Endodermal cell (in vitro differentiated cells): ENCODE measurements around the gene HNRNPA0. TPM values are rescaled to one million over a fixed set of nuclear protein-coding genes. Genes with fewer than 3 reads are reported as not detected.

Experiments used
- DNase-seq: peaks from one replicate; pipeline ENCODE4 v3.0.0-alpha.2; 2017
- H3K27ac ChIP-seq: 2 replicates; pipeline ENCODE4 v1.5.1; 2013; ENCODE audit warnings: mild to moderate bottlenecking, low read depth, low read length, moderate library complexity
- H3K27me3 ChIP-seq: 2 replicates; pipeline ENCODE4 v1.6.1; 2013; ENCODE audit warnings: mild to moderate bottlenecking, low read length, moderate library complexity; ENCODE audit not compliant: insufficient read depth, control insufficient read depth, poor library complexity, severe bottlenecking
- H3K36me3 ChIP-seq: 2 replicates; pipeline ENCODE4 v1.7.0; 2013; ENCODE audit warnings: mild to moderate bottlenecking, low read length, moderate library complexity; ENCODE audit not compliant: control insufficient read depth, insufficient read depth
- H3K4me1 ChIP-seq: one replicate; pipeline ENCODE4 v1.7.0; 2013; ENCODE audit warnings: low read length; ENCODE audit not compliant: control insufficient read depth, insufficient read depth
- H3K4me3 ChIP-seq: 2 replicates; pipeline ENCODE4 v1.5.1; 2013; ENCODE audit warnings: mild to moderate bottlenecking, low read length, moderate library complexity
- H3K9ac ChIP-seq: 2 replicates; pipeline ENCODE4 v1.6.1; 2013; ENCODE audit warnings: mild to moderate bottlenecking, low read length, moderate library complexity; ENCODE audit not compliant: poor library complexity, severe bottlenecking; ENCODE audit errors: extremely low read depth
- H3K9me3 ChIP-seq: 2 replicates; pipeline ENCODE4 v1.6.1; 2013; ENCODE audit warnings: mild to moderate bottlenecking, low read length, moderate library complexity; ENCODE audit not compliant: control insufficient read depth
- H3K27ac Mint-ChIP-seq: 2 replicates; pipeline ENCODE4 v1.8.0; 2020; ENCODE audit warnings: mixed read lengths
- H3K27me3 Mint-ChIP-seq: 2 replicates; pipeline ENCODE4 v1.8.0; 2021; ENCODE audit warnings: mild to moderate bottlenecking, mixed read lengths; ENCODE audit not compliant: insufficient read depth
- H3K36me3 Mint-ChIP-seq: 2 replicates; pipeline ENCODE4 v1.8.0; 2020; ENCODE audit warnings: low read depth, mixed read lengths
- H3K4me1 Mint-ChIP-seq: 2 replicates; pipeline ENCODE4 v1.8.0; 2020; ENCODE audit warnings: mixed read lengths
- H3K4me3 Mint-ChIP-seq: 2 replicates; pipeline ENCODE4 v1.8.0; 2020; ENCODE audit warnings: mild to moderate bottlenecking, moderate library complexity, mixed read lengths
- H3K9me3 Mint-ChIP-seq: 2 replicates; pipeline ENCODE4 v1.8.0; 2020; ENCODE audit warnings: mild to moderate bottlenecking, mixed read lengths
- WGBS, 2 experiments: methylation state at CpG; one replicate each; pipeline versions ENCODE4 v1.1.5 to v1.1.7; 2013; ENCODE audit warnings: missing lambda C conversion rate in 2 of 2, mixed read lengths in 1 of 2; ENCODE audit not compliant: insufficient coverage in 1 of 2, insufficient read length in 1 of 2; 5-methylcytosine and 5-hydroxymethylcytosine counted together
- total RNA-seq, 2 donors: library from RNA; stranded (reverse); fragmentation: NEBNext Ultra II Directional in 1 of 2; extraction: Animal tissue kit (Norgen Biotek cat#: 25700) in 1 of 2; gene quantifications; 2 replicates in 1 of 2; 3 replicates in 1 of 2; pipeline ENCODE4 v1.2.1, GENCODE V29; 2021
- TF ChIP-seq, protein P1 (sequence below): fragments of 200-600 bp; sonication (generic); conservative IDR thresholded peaks from 2 replicates; pipeline ENCODE4 v1.5.0; 2021; ENCODE audit warnings: antibody characterized with exemption, mild to moderate bottlenecking

HNRNPA0 gene
- total RNA-seq, 2 donors from 2014 or later: 50.7 to 61.0 TPM

- no peak overlapping the region for H3K4me3 Mint-ChIP-seq
- no peak for DNase-seq
- H3K4me1 Mint-ChIP-seq: no peaks in the 10 kb centered on the region
- 87 to 88% methylated on average over 6 of the region's 6 CpGs for WGBS, 2 experiments
- no peaks in the 10 kb centered on the region for H3K4me1 ChIP-seq
- H3K36me3 Mint-ChIP-seq: no peaks in the 10 kb centered on the region
- TF ChIP-seq, protein P1, sequence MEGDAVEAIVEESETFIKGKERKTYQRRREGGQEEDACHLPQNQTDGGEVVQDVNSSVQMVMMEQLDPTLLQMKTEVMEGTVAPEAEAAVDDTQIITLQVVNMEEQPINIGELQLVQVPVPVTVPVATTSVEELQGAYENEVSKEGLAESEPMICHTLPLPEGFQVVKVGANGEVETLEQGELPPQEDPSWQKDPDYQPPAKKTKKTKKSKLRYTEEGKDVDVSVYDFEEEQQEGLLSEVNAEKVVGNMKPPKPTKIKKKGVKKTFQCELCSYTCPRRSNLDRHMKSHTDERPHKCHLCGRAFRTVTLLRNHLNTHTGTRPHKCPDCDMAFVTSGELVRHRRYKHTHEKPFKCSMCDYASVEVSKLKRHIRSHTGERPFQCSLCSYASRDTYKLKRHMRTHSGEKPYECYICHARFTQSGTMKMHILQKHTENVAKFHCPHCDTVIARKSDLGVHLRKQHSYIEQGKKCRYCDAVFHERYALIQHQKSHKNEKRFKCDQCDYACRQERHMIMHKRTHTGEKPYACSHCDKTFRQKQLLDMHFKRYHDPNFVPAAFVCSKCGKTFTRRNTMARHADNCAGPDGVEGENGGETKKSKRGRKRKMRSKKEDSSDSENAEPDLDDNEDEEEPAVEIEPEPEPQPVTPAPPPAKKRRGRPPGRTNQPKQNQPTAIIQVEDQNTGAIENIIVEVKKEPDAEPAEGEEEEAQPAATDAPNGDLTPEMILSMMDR: no peak
- H3K27ac Mint-ChIP-seq: no peak overlapping the region
- H3K27me3 Mint-ChIP-seq: peaks cover 24% of the 10 kb centered on the region
- no peak overlapping the region for H3K27ac ChIP-seq
- no peak overlapping the region for H3K4me3 ChIP-seq
- H3K36me3 ChIP-seq: no peaks in the 10 kb centered on the region
- peaks cover 18% of the 10 kb centered on the region for H3K9me3 Mint-ChIP-seq
- H3K9me3 ChIP-seq: peaks cover 16% of the 10 kb centered on the region
- H3K27me3 ChIP-seq: no peaks in the 10 kb centered on the region
- no peak overlapping the region for H3K9ac ChIP-seq
Observed at GRCh38 chr5:137758715-137759306, 4.6 kb upstream of the HNRNPA0 start.

GRCh38 chr5:137758121-137758520 lies 4.0 kb upstream of the HNRNPA0 start:
- Histone ChIP-seq H3K4me1 (no peaks in the 10 kb centered on the region), H3K36me3 (no peaks in the 10 kb centered on the region), H3K27ac (no peak overlapping the region), H3K4me3 (no peak overlapping the region), H3K9me3 (peaks cover 16% of the 10 kb centered on the region), H3K9ac (no peak overlapping the region), H3K27me3 (no peaks in the 10 kb centered on the region)
- H3K4me3 Mint-ChIP-seq: no peak overlapping the region
- peaks cover 24% of the 10 kb centered on the region for H3K27me3 Mint-ChIP-seq
- WGBS, 2 experiments: 95 to 96% methylated on average over 4 of the region's 4 CpGs
- no peak for DNase-seq
- TF ChIP-seq, protein P1: no peak
- no peaks in the 10 kb centered on the region for H3K4me1 Mint-ChIP-seq
- H3K27ac Mint-ChIP-seq: no peak overlapping the region
- peaks cover 18% of the 10 kb centered on the region for H3K9me3 Mint-ChIP-seq
- peaks cover 1% of the 10 kb centered on the region for H3K36me3 Mint-ChIP-seq

GRCh38 chr5:137757634-137758033 lies 3.5 kb upstream of the HNRNPA0 start:
- DNase-seq: no peak
- TF ChIP-seq, protein P1: no peak
- H3K9ac ChIP-seq: no peak overlapping the region
- H3K9me3 ChIP-seq: peaks cover 16% of the 10 kb centered on the region
- Mint-ChIP-seq H3K36me3 (peaks cover 6% of the 10 kb centered on the region), H3K4me1 (no peaks in the 10 kb centered on the region), H3K27me3 (peaks cover 24% of the 10 kb centered on the region), H3K27ac (no peak overlapping the region), H3K9me3 (peaks cover 18% of the 10 kb centered on the region), H3K4me3 (no peak overlapping the region)
- H3K27ac ChIP-seq: no peak overlapping the region
- H3K4me1 ChIP-seq: no peaks in the 10 kb centered on the region
- H3K27me3 ChIP-seq: no peaks in the 10 kb centered on the region
- H3K4me3 ChIP-seq: no peak overlapping the region
- H3K36me3 ChIP-seq: peaks cover 3% of the 10 kb centered on the region
- WGBS, 2 experiments: 93 to 100% methylated on average over 5 of the region's 5 CpGs
